ENCODE measurements around the gene FGFR3. TPM values are rescaled to one million over a fixed set of nuclear protein-coding genes. Genes with fewer than 3 reads are reported as not detected.

Gene FGFR3
- total RNA-seq, 1 experiment from 2014 or later: 34.3 TPM

DNA sequence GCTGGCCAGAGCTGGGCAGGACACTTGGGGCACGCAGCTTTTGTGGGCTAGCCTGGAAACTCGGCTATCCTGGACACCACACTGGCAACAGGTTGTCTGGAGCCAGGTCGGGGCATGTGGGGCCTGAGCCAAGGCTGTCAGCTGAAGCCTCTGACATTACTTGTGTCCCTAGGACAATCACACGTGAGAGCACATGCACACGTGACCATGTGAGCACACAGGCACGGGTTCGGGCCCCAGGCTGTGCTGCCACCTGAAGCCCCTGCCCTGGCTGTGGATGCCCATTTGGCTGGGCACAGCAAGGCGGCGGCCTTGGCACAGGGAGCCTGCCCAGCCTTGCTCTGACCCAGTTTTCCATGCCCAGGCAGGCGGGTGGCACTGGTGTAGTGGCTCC lies 8.7 kb upstream of the FGFR3 start:
- CTCF ChIA-PET: no interaction called here
- TF ChIP-seq, protein P1, sequence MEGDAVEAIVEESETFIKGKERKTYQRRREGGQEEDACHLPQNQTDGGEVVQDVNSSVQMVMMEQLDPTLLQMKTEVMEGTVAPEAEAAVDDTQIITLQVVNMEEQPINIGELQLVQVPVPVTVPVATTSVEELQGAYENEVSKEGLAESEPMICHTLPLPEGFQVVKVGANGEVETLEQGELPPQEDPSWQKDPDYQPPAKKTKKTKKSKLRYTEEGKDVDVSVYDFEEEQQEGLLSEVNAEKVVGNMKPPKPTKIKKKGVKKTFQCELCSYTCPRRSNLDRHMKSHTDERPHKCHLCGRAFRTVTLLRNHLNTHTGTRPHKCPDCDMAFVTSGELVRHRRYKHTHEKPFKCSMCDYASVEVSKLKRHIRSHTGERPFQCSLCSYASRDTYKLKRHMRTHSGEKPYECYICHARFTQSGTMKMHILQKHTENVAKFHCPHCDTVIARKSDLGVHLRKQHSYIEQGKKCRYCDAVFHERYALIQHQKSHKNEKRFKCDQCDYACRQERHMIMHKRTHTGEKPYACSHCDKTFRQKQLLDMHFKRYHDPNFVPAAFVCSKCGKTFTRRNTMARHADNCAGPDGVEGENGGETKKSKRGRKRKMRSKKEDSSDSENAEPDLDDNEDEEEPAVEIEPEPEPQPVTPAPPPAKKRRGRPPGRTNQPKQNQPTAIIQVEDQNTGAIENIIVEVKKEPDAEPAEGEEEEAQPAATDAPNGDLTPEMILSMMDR (IDR thresholded peaks at IDR 0.05; ENCODE audit: unreplicated experiment): no peak
- no TSS peak for BruUV-seq (replicated peaks)
- H3K27me3 Mint-ChIP-seq (ENCODE audit: unreplicated experiment): no peaks in the 10 kb centered on the region
- no peaks in the 10 kb centered on the region for H3K4me1 Mint-ChIP-seq (ENCODE audit: low read depth, unreplicated experiment)
- no peaks in the 10 kb centered on the region for H3K36me3 Mint-ChIP-seq (ENCODE audit: insufficient read depth, unreplicated experiment)
- H3K9me3 Mint-ChIP-seq (ENCODE audit: low read depth, unreplicated experiment): no peaks in the 10 kb centered on the region
- H3K27ac Mint-ChIP-seq (ENCODE audit: unreplicated experiment): no peak overlapping the region
- H3K4me3 Mint-ChIP-seq (ENCODE audit: low read depth, unreplicated experiment): no peak overlapping the region
- DNase-seq: no peak
- intact Hi-C loops (cut with micrococcal nuclease; ENCODE audit: unreplicated experiment): no loop called here

DNA sequence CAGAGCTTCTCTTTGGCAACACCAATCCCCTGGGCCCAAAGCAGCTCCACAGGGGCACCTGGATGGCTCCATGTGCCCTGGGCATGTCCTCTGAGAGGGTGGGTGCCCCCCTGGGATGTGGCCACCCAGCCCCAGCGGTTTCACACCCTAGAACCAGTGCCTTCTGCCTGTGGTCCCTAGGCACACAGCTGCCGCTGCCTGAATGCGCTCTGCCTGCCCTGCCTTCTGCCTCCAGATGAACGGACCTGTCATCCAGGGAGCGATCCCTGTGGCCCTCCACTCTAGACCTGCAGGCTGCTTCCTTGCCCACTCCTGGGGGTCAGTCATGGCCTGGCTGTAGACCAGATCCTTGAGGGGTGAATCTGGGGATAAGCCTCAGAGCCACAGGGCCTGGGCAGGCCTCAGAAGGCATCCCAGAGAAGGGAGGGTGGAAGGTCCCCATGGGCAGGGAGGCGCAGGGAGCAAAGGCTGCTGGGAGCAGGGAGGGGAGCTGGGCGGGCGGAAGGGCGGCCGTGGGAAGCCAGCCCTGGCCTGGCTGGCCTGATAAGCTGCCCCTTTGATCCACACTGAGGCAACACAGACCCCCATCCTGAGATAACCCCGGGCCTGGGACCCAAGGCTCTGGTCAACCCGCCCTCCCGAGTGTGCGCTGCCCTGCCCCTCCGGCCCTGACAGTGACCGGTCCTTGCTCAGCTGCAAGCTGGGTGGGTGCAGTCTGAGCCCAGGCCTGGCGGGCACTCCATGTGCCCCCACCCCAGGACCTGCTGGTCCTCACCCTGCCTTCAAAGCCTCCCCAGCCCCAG lies 8.1 kb upstream of the FGFR3 start:
- Mint-ChIP-seq H3K36me3 (ENCODE audit: insufficient read depth, unreplicated experiment) (no peaks in the 10 kb centered on the region), H3K9me3 (ENCODE audit: low read depth, unreplicated experiment) (no peaks in the 10 kb centered on the region), H3K4me1 (ENCODE audit: low read depth, unreplicated experiment) (no peaks in the 10 kb centered on the region), H3K27me3 (ENCODE audit: unreplicated experiment) (no peaks in the 10 kb centered on the region), H3K27ac (ENCODE audit: unreplicated experiment) (no peak overlapping the region), H3K4me3 (ENCODE audit: low read depth, unreplicated experiment) (no peak overlapping the region)
- BruUV-seq (replicated peaks): no TSS peak
- TF ChIP-seq, protein P1 (IDR thresholded peaks at IDR 0.05; ENCODE audit: unreplicated experiment): no peak
- CTCF ChIA-PET: no interaction called here
- intact Hi-C loops (cut with micrococcal nuclease; ENCODE audit: unreplicated experiment): no loop called here
- no peak for DNase-seq

DNA sequence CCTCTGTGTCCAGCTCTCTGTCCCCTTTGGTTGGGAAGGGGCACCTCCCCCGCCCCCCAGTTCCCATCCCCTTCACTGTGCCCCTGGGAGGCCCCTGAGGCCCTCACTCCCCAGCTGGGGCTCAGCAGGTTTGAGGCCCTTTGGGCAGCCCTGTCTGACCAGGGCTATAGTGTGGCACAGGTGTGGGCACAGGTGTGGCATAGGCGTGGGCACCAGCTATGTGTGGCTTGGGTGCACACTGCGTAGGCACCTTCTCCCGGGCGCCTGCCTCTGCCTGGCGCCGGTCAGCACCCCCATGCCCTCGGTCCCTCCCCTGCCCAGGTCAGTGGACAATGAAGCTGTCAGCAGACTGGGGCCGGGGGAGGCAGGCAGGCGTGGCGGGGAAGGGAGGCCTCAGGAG lies 7.5 kb upstream of the FGFR3 start:
- no peaks in the 10 kb centered on the region for H3K27me3 Mint-ChIP-seq (ENCODE audit: unreplicated experiment)
- BruUV-seq (replicated peaks): no TSS peak
- DNase-seq: no peak
- no peak overlapping the region for H3K4me3 Mint-ChIP-seq (ENCODE audit: low read depth, unreplicated experiment)
- intact Hi-C loops (cut with micrococcal nuclease; ENCODE audit: unreplicated experiment): no loop called here
- CTCF ChIA-PET: no interaction called here
- TF ChIP-seq, protein P1 (IDR thresholded peaks at IDR 0.05; ENCODE audit: unreplicated experiment): no peak
- no peaks in the 10 kb centered on the region for H3K4me1 Mint-ChIP-seq (ENCODE audit: low read depth, unreplicated experiment)
- no peaks in the 10 kb centered on the region for H3K9me3 Mint-ChIP-seq (ENCODE audit: low read depth, unreplicated experiment)
- H3K36me3 Mint-ChIP-seq (ENCODE audit: insufficient read depth, unreplicated experiment): no peaks in the 10 kb centered on the region
- H3K27ac Mint-ChIP-seq (ENCODE audit: unreplicated experiment): no peak overlapping the region

DNA sequence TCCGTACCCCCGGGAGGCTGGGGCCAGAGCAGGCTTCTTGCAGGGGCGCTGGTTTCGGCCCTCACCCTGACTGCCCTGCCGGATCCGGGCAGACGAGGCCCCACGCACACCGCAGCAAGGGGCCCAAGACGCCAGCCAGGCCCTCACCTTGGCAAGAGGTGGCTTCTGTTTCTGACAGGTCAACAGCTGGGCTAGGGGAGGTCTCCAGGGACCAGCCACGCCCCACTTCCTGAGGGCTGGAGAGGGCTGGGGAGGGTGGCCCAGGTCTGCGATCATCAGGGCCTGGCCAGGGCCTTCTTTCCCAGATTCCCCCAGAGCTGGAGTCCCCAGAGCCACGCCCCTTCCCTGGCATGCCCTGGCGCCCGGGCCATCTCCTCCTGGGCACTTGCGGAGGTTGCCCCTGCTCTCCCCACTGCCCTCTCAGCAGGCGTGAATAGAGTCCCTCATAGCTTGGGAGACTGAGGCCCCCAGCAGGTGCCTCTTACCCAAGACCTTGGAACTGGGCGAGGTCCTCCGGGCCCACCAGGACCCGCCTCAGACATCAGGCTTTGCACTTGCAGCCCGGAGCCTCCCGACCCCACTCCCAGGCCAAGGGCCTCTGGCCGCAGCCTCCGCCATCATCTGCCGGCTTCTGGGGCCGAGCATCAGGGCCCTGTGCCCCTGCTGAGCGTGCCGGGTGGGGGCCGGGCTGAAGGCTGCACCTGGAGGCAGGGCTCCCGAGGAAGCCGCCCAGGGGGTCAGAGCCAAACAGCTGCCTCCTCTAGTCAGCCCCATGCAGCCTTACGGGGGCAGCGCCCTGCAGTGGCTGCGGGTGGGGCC lies 6.3 kb upstream of the FGFR3 start:
- Mint-ChIP-seq H3K4me3 (ENCODE audit: low read depth, unreplicated experiment) (no peak overlapping the region), H3K4me1 (ENCODE audit: low read depth, unreplicated experiment) (no peaks in the 10 kb centered on the region), H3K36me3 (ENCODE audit: insufficient read depth, unreplicated experiment) (no peaks in the 10 kb centered on the region), H3K27ac (ENCODE audit: unreplicated experiment) (no peak overlapping the region), H3K27me3 (ENCODE audit: unreplicated experiment) (no peaks in the 10 kb centered on the region), H3K9me3 (ENCODE audit: low read depth, unreplicated experiment) (no peaks in the 10 kb centered on the region)
- TF ChIP-seq, protein P1 (IDR thresholded peaks at IDR 0.05; ENCODE audit: unreplicated experiment): no peak
- CTCF ChIA-PET: interaction anchor here (0.5 kb wide), 1 partner anchor 24 kb away, joined by 3 read pairs; no protein-coding TSS in a partner anchor
- no peak for DNase-seq
- no TSS peak for BruUV-seq (replicated peaks)
- intact Hi-C loops (cut with micrococcal nuclease; ENCODE audit: unreplicated experiment): no loop called here

Measured in Calu3 (cell line).